ENCODE measurements around the gene SREBF2. TPM values are rescaled to one million over a fixed set of nuclear protein-coding genes. Genes with fewer than 3 reads are reported as not detected.

The SREBF2 gene
- total RNA-seq, 1 donor from 2014 or later: 129 TPM

DNA sequence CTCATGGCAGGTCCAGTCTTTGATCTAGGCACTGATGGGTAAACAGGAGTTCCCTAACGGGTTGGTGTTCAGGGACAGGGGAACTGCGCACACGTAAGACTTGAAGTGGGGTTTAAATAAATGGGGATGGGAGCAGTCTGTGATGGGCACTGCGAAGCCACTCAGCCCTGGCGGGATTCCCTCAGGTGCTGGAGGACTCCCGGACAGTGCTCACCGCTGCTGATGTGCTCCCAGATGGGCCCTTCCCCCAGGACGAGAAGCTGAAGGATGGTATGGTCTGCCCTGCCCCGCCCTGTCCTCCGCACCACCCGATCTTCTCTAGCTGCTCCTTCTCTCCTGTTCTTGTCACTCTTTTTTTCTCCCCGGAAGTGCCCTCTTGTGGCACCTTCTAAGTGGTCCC, 22.9 kb upstream of the SREBF2 start:
- Mint-ChIP-seq H3K27ac (no peak overlapping the region), H3K4me1 (no peaks in the 10 kb centered on the region), H3K4me3 (no peak overlapping the region), H3K27me3 (ENCODE audit: low read depth) (no peaks in the 10 kb centered on the region), H3K9me3 (no peaks in the 10 kb centered on the region), H3K36me3 (peaks cover 15% of the 10 kb centered on the region)
- TF ChIP-seq, protein P1, sequence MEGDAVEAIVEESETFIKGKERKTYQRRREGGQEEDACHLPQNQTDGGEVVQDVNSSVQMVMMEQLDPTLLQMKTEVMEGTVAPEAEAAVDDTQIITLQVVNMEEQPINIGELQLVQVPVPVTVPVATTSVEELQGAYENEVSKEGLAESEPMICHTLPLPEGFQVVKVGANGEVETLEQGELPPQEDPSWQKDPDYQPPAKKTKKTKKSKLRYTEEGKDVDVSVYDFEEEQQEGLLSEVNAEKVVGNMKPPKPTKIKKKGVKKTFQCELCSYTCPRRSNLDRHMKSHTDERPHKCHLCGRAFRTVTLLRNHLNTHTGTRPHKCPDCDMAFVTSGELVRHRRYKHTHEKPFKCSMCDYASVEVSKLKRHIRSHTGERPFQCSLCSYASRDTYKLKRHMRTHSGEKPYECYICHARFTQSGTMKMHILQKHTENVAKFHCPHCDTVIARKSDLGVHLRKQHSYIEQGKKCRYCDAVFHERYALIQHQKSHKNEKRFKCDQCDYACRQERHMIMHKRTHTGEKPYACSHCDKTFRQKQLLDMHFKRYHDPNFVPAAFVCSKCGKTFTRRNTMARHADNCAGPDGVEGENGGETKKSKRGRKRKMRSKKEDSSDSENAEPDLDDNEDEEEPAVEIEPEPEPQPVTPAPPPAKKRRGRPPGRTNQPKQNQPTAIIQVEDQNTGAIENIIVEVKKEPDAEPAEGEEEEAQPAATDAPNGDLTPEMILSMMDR (IDR thresholded peaks at IDR 0.05; ENCODE audit: unreplicated experiment): no peak
- no peak for DNase-seq (ENCODE audit: low spot score in 2 of 2, unreplicated experiment in 2 of 2)

DNA sequence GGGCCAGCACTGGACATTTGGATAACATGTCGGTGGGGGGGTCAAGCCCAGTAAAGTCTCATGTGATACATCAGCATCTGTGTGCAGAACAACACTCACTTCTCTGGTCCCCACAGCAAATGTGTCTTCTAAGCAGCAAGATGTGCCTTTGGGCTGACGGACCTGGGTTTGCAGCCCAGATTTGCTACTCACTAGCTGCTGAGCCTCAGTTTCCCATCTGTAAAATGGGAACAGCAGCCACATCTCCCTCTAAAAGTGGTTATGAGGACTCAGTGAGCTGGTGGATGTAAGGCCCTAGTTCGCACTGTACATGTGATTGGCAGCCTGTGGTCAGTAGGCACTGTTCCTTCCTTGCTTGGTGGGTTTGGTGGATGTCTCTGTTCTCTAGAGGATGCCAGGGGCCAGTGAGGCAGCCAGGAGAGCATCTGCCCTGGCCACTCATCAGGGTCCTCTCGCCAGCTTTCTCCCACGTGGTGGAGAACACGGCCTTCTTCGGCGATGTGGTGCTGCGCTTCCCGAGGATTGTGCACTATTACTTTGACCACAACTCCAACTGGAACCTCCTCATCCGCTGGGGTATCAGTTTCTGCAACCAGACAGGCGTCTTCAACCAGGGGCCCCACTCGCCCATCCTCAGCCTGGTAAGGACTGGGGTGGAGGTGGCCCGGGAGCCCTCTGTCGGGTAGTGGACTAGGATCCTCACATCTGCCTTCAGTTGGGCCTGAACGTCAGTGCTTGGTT, 19.9 kb upstream of the SREBF2 start:
- no peaks in the 10 kb centered on the region for H3K27me3 Mint-ChIP-seq (ENCODE audit: low read depth)
- H3K9me3 Mint-ChIP-seq: no peaks in the 10 kb centered on the region
- TF ChIP-seq, protein P1 (IDR thresholded peaks at IDR 0.05; ENCODE audit: unreplicated experiment): no peak
- H3K4me3 Mint-ChIP-seq: no peak overlapping the region
- no peak for DNase-seq (ENCODE audit: low spot score in 2 of 2, unreplicated experiment in 2 of 2)
- no peak overlapping the region for H3K27ac Mint-ChIP-seq
- peaks cover 15% of the 10 kb centered on the region for H3K36me3 Mint-ChIP-seq
- no peaks in the 10 kb centered on the region for H3K4me1 Mint-ChIP-seq

DNA sequence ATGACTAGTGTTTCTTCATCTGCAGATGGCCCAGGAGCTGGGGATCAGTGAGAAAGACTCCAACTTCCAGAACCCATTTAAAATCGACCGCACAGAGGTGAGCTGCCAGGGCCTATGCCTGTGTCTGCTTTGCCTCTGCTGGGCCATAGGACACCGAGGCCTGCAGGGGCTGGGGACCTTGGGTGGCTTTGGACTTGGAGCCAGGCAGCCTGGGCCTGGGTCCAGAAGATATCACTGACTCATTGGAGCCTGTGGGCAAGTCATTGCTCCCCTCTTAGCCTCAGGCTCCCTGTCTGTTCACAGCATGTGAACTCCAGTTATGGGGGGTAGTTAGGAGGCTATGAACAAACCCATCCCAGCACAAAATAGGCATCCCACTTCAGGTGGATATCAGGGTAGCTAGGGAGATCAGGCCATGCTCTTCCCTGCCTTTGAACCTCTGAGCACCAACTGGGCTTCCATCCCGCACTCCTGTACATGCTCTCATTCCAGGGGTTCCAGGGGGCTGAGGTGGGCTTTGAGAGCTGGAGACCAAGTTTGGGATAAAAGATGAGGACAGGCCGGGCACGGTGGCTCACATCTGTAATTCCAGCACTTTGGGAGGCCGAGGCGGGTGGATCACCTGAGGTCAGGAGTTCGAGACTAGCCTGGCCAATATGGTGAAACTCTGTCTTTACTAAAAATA, 19.0 kb upstream of the SREBF2 start:
- Mint-ChIP-seq H3K27ac (no peak overlapping the region), H3K9me3 (no peaks in the 10 kb centered on the region), H3K4me1 (no peaks in the 10 kb centered on the region), H3K4me3 (no peak overlapping the region), H3K27me3 (ENCODE audit: low read depth) (no peaks in the 10 kb centered on the region), H3K36me3 (peaks cover 13% of the 10 kb centered on the region)
- DNase-seq (ENCODE audit: low spot score in 2 of 2, unreplicated experiment in 2 of 2): no peak
- TF ChIP-seq, protein P1 (IDR thresholded peaks at IDR 0.05; ENCODE audit: unreplicated experiment): no peak

DNA sequence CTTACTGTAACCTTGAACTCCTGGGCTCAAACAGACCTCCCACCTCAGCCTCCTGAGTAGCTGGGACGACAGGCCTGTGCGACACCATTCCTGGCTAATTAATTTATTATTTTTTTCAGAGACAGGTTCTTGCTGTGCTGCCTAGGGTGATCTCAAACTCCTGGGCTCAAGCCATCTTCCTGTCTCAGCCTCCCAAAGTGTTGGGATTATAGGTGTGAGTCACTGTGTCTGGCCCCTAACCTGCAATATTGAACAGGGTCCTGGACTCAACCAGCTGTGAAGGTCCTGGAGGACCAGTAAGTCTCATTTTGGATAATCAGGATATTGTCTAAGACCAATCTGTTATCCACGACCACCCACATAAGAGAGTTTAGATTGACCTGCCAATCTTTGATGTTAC, 17.2 kb upstream of the SREBF2 start:
- H3K27me3 Mint-ChIP-seq (ENCODE audit: low read depth): no peaks in the 10 kb centered on the region
- DNase-seq (ENCODE audit: low spot score in 2 of 2, unreplicated experiment in 2 of 2): no peak
- no peak overlapping the region for H3K4me3 Mint-ChIP-seq
- no peaks in the 10 kb centered on the region for H3K4me1 Mint-ChIP-seq
- H3K36me3 Mint-ChIP-seq: peaks cover 14% of the 10 kb centered on the region
- TF ChIP-seq, protein P1 (IDR thresholded peaks at IDR 0.05; ENCODE audit: unreplicated experiment): no peak
- no peaks in the 10 kb centered on the region for H3K9me3 Mint-ChIP-seq
- no peak overlapping the region for H3K27ac Mint-ChIP-seq

DNA sequence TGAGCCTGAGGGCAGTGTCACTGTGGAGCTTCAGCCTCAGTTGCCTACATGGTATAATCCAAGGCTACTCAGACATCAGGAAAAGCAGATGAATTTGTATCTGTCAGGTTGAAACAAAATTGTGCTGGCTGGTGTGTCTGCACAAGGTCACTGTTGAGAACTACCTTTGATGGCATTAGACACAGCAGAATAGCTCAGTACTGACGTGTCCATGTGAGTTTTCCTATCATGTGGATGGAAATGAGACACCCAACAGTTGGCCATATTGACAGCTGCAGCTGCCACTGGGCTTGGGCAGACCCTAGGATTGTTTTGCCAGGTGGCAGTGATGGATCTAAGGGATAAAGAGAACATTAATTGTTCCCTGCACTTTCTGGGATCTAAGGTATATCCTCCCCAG, 16.7 kb upstream of the SREBF2 start:
- Mint-ChIP-seq H3K4me1 (no peaks in the 10 kb centered on the region), H3K36me3 (peaks cover 14% of the 10 kb centered on the region), H3K27ac (no peak overlapping the region), H3K4me3 (no peak overlapping the region), H3K9me3 (no peaks in the 10 kb centered on the region), H3K27me3 (ENCODE audit: low read depth) (no peaks in the 10 kb centered on the region)
- TF ChIP-seq, protein P1 (IDR thresholded peaks at IDR 0.05; ENCODE audit: unreplicated experiment): no peak
- no peak for DNase-seq (ENCODE audit: low spot score in 2 of 2, unreplicated experiment in 2 of 2)
